Stimulated activated naive CD4-positive, alpha-beta T cell (primary cell): ENCODE measurements around the gene ABCA1.

Experiments used
- DNase-seq, 6 experiments: peaks; one replicate each; lab custom pipeline; 2025; lab: John Stamatoyannopoulos, UW

ABCA1 gene

DNA sequence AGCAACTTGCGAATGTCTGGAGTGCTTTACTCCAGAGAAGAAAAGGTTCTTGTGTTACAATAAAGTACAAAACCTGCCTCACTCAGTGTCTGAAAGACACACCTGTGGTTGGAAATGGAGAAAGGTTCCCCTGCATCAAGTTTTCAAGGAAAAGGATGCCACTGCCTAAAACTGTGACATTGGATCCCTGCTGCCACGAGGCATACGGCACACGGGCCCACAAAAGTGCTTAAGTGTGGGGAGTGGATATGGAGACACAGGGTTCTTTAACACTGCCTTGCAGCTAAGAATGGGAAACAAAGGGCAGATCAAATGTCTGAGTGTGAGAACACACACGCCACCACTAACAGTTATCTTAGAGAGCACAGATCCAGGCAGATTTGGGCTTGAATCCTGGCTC is 89.0 kb downstream of the ABCA1 start:
- DNase-seq, result no peak

DNA sequence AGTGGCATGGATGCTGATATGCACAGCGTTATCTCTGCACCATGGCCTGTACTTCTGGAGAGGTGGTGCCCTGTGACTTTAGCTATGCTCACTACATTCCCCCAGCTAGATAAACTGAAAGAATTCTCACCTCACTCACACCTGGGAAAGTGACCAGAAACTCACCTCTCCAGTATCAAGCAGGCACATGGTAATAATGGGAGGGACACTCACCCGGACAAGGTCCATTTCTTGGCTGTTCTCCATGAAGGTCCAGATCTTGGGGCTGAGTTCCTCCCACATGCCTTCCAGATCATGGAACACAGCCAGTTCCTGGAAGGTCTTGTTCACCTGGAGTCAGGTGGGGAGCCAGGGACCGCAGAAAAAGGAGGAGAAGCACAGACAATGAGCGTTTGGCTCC is 91.2 kb downstream of the ABCA1 start:
- DNase-seq, result no peak

DNA sequence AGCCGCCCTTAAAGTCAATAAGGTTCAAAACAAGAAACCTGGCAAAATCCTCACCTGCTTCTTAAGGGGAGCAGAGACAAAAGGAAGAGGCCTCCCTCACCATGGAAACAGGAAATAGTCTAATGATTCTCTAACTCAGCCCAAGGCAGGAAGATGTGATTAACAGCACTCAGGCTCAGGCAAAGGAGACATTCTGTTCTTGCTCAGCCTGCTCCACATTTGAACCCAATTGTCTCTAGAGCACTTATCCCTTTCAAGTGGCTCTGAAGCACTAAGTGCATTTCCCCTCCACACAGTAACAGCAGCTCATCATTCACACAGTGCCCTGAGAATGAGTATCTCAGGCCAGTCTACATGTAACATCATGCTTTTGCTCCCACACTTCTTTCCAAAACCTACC is 91.7 kb downstream of the ABCA1 start:
- DNase-seq, result no peak

DNA sequence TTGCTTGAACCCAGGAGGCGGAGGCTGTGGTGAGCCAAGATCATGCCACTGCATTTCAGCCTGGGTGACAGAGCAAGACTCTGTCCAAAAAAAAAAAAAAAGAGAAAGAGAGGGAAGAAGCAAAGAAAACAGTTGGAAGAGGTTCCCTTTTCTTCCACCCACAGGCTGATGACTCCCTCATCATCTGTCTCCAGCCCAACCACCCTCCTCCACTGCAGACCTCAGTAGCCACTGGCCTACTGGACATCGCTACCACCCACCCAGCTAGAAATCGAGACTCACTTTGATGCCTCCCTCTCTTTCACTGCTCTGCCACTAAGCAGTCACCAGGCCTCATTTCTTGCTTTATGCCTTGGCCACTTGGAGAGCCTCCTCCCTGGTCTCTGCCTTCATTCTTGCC is 92.8 kb downstream of the ABCA1 start:
- no peak for DNase-seq

DNA sequence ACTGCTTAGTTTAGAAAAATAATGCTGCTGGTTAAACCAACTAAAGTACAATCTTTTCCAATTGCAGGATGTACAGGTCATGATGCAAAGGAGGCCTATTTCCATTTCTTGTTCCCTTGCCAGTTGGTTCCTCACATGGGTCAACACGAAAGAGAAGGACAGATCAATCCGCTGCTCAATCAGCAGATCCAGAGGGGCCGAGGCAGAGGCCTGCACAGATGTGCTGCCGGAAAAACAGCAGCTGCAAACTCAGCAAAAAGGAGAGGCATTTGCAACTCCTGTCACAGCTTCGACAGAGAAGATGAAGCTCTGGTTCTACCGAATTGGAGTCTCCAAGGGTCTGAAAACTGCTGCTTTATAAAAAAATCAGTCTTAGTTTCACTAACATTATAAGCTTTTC is 94.3 kb downstream of the ABCA1 start:
- no peak for DNase-seq

DNA sequence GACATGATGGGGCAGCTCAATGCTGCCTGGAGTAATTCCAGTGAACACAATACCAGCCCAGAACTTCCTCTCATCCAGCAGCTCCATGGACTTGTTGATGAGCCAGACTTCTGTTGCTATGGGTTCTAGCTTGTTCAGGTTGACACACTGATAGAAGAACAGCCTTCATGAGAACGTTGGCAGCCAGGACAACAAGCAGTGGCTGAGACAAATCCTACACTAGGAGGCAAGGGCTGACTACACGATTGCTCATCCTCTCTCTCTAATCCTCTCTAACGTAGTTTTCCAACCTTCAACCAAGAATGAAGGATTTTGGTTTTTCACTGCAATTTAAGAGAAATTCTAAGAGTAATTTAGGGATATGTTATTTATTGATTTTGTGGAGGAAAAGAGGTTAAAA is 96.3 kb downstream of the ABCA1 start:
- no peak for DNase-seq

DNA sequence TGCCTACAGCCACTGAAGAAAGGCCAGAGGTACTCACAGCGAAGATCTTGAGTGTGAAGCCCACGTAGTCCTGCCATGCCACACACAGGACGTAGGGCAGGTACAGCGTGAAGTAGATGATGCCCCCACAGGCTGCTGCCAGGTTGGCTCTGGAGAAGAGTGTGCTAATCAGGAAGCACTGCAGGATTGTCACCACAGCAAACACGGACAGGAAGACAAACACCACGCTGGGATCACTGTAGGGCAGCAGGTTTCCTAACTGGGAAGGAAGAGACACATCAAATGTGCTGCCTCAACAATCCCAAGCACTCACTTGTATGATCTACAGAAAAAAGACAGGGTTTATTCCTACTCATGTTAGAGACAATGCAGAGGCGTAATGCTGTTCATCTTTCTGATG is 101.0 kb downstream of the ABCA1 start:
- DNase-seq, result no peak

DNA sequence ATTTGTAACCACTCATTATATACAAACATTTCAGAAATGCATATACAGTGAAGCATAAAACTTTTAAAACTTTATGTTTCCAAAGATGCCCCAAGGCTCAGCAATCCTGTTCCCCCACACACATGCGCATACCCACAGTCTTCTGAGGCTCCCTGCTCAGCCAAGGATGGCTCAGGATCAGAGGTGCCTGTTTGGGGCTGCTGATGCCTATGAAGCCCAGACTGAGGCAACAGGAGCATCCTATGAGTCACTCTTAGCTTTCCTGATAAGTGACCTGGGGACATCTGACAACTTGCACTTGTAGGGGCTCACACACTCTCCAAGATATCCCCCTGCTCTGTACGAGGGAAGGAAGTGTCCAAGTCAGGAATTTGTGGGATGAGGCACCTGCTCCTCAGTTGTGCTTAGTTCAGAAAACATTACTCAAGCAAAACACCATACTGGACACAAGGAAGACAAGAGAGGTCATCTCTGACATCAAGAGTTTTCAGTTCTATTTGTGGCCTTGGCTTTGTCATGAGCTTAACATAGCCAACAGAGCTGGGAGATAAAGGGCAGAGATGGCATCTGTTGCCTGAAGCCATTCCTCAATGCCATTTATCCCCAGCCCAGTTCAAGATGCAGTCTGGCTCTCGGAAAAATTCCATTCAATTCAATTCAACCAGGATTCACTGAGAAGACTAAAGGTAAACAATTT is 101.7 kb downstream of the ABCA1 start:
- DNase-seq, result no peak

DNA sequence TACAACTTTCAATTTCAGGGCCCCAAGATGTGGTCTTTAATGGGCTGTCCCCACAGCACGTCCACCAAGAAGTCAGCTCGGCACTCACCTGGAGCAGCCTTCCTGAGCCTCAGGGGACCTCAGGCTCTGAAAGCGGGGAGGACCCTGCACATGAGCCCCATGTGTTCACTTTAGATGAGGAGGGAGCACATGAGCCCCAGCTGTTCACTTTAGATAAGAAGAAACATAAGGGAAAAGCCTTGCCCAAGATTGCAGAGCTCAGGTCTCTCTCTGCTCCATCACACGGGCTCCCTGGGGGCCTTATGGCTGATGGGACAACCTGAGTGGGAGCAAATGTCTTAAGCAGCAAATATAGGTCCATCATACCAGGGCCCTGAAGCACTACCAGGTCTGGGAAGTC is 107.6 kb downstream of the ABCA1 start:
- DNase-seq, result no peak

DNA sequence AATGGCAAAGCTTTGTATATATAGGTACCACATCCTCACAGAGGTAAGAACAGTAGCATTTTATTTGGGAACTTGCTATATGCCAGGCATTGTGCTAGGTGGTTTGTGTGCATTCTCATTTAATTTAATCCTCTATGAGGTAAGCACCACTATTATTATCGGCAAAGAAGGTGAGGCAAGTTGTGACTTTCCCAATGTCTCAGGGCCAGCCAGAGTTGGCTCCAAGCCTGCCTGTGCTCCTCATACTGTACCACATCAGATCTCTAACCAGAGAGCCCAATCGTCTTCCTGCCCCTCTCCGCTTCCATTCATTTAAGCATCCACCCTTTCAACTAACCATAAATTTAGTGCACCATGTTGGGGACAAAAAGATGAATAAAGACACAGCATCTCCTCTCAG is 108.9 kb downstream of the ABCA1 start:
- no peak for DNase-seq

DNA sequence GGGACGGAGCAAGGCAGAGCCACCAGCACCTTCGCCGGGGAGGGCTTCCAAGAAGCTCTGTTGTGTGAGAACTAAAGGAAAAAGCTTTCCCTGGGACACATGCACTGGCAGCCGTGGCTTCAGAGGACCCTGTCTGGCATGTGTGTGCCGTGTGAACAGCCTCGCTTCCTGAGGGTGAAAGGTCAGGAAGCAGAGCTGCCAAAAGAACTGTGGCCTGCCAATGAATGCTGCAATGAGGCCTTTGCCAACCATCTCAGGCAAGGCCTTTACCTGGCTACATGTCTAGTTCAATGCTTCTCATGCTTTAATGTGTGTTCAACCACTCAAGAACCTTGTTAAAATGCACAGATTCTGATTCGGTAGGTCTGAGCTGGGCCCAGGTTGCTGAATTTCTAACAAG is 110.5 kb downstream of the ABCA1 start:
- no peak for DNase-seq

DNA sequence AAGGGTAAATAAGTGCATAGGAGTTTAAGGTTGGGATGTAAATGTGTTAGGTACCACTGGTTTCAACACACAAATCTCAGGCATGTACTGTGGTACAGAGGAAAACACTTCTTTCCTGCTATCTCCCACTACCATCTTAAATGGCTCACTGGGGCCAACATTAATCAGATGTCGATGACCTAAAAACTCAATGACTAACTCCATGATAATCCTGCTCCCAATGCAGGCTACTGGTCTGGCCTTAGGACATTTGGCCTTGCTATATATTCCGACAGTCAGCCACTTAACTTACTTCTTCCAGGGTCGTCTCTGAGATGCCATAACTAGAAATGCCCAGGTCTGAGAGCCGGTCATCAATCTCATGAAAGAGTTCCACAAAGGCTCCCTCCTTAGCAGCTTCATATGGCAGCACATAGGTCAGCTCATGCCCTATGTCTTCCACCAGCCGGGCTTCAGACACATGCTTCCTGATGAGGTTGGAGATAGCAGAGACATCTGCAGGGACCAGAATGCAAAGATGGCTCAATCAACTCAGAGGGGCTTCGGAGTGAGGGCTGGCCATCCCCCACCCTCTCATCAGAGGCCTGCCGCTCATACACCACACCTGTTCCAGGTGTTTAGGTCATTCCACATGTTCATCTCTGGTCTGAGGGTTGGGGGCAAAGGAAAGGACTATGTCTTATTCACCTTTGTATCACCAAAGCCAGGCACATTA is 111.9 kb downstream of the ABCA1 start:
- DNase-seq, result no peak

DNA sequence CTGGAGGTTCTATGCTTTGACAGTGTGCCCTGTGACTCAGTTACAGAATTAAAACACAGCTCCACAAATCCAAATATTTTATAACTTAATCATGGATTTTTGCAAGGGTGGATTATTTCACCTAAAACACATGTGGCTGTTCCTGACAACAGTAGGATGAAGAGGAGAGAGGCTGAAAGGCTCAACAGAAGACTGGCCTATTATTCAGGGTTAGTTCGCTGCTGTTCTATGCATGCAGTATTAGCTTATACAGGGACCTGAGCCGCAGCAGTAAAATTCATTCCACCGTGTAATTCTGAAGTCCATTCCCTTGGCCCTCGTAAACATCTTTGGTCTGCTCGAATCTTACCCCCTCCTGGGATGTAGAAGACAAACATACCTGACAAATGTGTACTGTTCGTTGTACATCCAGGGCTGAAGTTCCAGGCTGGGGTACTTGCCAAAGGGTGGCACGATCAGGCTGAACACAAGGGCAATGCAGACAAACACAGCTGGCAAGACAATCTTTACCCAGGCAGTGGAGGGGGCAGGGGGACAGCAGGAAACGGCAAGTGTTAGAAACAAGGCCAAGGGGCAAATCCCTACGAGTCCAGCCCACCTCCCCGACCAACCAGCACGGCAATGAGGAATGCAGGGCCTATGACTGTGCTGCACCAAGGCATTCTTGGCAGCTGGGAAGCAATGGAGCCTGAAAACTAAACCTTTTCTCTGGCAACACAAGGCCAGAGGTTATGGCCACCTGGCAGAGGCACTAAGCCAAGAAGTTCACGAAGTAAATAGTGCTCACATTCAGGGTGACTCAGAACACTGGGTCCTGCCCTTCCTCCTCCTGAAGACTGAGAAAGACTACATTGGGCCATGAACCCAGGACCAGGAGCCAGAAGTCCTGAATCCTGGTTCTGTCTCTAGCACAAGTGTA is 117.3 kb downstream of the ABCA1 start:
- DNase-seq, result no peak

DNA sequence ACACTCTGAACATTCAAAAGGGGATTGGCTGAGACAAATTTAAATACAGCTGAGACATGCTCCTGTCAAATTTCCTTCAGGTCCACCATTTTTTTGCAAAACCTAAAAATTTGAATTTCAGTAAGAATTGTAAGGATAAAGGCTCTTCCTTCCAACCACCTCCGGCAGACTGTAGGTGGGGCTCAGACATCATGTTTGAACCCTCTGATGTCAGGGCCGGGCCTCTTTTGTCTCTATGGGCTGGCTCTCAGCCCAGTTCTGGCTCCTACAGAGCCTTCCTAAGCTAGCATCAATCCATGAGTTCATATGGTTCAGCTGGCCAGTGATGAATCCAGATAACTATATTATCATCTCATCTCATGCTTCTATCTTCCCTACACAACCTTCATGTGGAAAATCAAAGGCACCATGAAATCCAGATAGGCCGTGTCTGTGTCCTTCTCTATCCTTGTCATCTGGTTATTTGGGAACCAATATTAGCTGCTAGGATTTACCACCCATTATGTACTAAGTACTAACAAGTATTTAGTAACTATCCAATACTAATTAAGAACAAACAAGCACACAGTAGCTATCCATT is 119.8 kb downstream of the ABCA1 start:
- no peak for DNase-seq

DNA sequence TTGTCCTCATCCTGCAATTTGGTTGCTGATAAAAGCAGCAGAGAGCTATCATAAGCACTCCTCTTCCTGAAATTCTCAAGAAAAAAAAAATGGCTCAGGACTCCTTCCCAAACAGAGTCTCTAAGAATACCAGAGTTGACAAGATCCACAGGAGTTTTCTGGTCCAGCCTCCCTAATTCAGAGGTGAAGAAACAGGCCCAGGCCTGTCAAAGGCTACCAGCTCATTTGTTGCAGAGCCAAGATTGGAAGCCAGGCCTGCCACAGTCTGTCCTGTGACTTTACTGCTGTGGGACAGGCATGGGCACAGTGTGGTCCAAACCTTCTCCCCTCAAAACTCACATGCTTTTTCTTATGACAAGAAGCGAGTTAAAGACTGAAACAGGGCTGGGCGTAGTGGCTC is 122.5 kb downstream of the ABCA1 start:
- no peak for DNase-seq

DNA sequence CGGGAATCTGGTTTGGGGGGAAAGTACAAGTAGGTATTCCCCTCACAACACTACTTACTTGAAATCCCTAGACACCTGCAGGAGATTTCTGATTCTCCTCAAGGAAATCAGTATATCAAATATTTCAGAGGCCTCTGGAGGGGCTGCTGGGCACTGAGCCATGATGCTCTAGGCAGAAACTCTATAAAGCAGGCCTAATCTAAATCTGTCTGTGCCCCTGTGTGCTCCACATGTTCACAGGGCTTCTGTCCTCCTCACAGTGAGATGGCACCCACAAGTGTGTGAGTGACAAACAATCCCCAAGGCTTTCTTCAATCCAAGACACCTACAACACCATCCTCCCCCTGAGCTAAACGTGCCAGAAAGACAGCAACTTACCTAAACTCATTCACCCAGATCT is 125.0 kb downstream of the ABCA1 start:
- no peak for DNase-seq

DNA sequence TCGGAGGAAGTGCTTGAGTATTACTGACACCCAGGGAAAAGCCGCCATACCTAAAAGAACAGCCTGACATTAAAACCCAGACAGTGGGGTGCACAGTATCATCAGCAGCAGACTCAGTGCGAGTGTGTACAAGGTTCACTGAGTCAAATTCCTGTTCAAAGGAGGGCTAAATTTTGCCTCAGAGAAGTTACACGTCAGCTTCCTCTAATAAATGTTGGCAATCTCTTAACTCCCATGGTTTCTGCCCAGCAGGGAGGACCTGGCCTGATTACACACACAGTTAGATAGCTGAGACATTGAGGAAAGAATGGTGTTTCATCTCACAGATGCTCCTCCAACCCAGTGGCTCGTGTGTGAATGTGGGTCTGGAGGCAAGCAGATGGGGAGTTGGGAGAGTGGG is 125.8 kb downstream of the ABCA1 start:
- no peak for DNase-seq

DNA sequence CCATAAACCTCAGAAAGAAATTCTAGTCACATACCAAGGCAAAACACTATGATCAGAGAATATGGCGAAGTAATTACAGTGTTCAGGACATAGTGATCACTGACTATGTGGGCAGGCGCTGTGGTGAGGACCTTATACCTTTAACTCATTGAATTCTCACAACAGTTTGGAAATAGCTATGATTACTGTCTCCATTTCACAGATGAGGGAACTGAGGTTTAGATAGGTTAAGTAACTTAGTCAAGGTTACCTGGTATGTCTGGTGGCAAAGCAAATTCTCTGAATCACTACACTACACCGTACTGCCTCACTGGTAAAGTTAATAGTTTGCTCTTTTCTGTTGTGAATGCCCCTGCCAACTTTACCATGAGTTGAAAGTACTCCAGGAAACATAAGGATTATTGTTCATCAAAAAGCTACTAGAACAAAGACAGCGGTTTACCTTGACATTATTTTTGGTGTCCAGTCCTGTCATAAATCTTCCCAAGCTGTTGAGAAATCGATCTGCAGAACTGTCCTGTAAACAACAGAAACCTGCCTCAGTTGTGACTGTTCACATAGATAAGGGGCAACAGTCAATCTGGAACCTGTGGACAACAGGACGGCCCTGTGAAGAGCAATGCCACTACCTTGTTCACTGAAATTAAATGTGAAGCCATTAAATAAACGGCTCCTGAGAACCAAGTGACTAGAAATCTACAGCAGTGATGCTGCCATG is 127.7 kb downstream of the ABCA1 start:
- no peak for DNase-seq

DNA sequence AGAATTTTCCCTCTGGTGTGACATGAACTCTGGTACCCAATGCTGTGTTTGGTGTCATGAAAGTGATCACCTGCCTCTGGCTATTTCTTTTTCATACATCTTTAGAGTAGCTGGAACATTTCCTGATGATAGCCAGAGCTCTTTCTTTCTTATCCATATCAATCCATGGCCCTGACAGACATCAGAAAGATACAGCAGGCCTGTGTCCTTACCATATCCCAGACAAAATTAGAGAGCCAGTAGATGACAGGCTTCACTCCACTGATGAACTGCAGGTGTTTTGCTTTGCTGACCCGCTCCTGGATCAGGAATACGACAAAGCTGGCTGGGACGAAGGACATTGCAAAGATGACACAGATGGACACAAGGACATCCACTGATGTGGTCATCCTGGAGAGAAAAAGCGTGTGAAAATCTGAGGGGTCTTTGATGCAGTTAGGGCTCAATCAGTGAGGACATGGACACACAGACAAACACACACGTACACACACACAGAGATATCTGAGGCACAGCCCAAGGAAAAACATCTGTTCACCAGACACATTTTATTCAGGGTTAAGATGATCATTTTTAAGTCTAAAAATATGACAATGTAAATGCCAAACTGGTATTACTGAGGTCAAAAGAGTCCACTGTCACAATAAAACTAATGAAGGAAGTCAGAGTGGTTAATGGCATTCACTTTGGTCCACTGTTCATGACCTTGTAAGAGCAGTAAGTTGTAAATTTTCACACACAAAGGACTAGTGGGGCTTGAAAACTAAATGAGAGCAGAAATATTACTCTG is 129.6 kb downstream of the ABCA1 start:
- DNase-seq, result no peak

DNA sequence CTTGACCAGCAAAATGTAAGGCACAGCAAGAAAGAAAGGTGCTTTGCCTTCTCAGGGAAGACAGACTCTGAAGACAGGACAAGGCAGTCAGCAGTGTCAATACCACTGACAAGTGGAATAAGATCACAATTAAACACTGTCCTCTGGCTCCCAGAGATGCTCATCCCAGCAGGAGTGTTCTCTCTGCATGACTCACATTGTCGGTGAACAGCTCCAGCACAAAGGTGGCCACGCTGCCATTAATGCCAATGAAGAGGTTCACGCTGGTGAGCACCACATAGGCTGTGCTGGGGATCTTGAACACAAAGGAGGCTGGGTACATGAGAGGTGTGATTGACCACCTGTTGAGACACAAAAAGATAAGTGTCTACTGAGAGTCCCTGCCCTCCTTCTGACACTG is 132.1 kb downstream of the ABCA1 start:
- no peak for DNase-seq

DNA sequence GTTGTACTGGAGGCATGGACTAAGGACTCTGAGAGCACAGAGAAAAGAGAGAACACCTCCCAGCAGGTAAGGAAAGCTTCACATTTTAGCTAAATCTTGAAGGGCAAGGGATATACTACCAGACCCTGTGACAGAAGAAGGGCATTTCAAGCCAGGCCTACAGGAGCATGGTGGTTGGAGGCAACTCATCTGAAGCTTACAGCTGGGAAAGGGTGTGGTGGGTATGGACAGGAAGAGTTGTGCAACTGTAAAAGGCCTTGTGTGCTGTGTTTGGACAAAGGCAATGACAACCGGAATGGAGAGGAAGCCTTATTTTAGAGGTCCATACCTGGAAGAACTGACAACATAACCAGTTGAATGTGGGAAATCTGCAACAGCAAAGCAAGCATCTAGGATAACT is 132.9 kb downstream of the ABCA1 start:
- DNase-seq, result no peak
